NCI-H1436 treated with DMSO at 0.1 percent for 48 hours (cell line): ENCODE results near the gene BCR.

Experiments
- DNase-seq: peaks from one replicate; lab custom pipeline; 2025; lab: John Stamatoyannopoulos, UW

BCR gene

GRCh38 chr22:23177197-23177596, 3.1 kb upstream of the BCR start:
- DNase-seq, result no peak

- DNase-seq, result no peak
Observed at GRCh38 chr22:23178512-23179254, 1.6 kb upstream of the BCR start.

- DNase-seq, result no peak
Observed at GRCh38 chr22:23179381-23180299, 669 bp upstream of the BCR start.

- no peak for DNase-seq
Observed at GRCh38 chr22:23180893-23181720, 798 bp downstream of the BCR start.

GRCh38 chr22:23181721-23182308, 1.5 kb downstream of the BCR start:
- DNase-seq, result no peak

GRCh38 chr22:23182309-23183060, 2.2 kb downstream of the BCR start:
- no peak for DNase-seq

GRCh38 chr22:23183061-23183698, 2.9 kb downstream of the BCR start:
- DNase-seq, result no peak

- no peak for DNase-seq
Observed at GRCh38 chr22:23184100-23184763, 3.9 kb downstream of the BCR start.

- DNase-seq, result no peak
Observed at GRCh38 chr22:23184764-23185113, 4.4 kb downstream of the BCR start.

- DNase-seq, result no peak
Observed at GRCh38 chr22:23187211-23187610, 6.9 kb downstream of the BCR start.

GRCh38 chr22:23187871-23188700, 7.8 kb downstream of the BCR start:
- DNase-seq, result no peak

GRCh38 chr22:23190526-23190925, 10.2 kb downstream of the BCR start:
- no peak for DNase-seq

- DNase-seq, result no peak
Observed at GRCh38 chr22:23192133-23192532, 11.8 kb downstream of the BCR start.

- no peak for DNase-seq
Observed at GRCh38 chr22:23192558-23192957, 12.2 kb downstream of the BCR start.

GRCh38 chr22:23193196-23193827, 13.0 kb downstream of the BCR start:
- no peak for DNase-seq

GRCh38 chr22:23193882-23194281, 13.6 kb downstream of the BCR start:
- DNase-seq, result no peak

GRCh38 chr22:23196165-23196564, 15.9 kb downstream of the BCR start:
- DNase-seq, result no peak

- no peak for DNase-seq
Observed at GRCh38 chr22:23197836-23198235, 17.5 kb downstream of the BCR start.

GRCh38 chr22:23199159-23199558, 18.9 kb downstream of the BCR start:
- no peak for DNase-seq
